GM19193 (cell line): ENCODE measurements around the gene RIMS1.

Experiments
- POLR2A ChIP-seq: IDR thresholded peaks from 4 replicates; pipeline ENCODE4 v1.6.1; 2011; ENCODE audit not compliant: insufficient read depth, insufficient read length; ENCODE audit errors: extremely low read depth

RIMS1 gene, protein sequence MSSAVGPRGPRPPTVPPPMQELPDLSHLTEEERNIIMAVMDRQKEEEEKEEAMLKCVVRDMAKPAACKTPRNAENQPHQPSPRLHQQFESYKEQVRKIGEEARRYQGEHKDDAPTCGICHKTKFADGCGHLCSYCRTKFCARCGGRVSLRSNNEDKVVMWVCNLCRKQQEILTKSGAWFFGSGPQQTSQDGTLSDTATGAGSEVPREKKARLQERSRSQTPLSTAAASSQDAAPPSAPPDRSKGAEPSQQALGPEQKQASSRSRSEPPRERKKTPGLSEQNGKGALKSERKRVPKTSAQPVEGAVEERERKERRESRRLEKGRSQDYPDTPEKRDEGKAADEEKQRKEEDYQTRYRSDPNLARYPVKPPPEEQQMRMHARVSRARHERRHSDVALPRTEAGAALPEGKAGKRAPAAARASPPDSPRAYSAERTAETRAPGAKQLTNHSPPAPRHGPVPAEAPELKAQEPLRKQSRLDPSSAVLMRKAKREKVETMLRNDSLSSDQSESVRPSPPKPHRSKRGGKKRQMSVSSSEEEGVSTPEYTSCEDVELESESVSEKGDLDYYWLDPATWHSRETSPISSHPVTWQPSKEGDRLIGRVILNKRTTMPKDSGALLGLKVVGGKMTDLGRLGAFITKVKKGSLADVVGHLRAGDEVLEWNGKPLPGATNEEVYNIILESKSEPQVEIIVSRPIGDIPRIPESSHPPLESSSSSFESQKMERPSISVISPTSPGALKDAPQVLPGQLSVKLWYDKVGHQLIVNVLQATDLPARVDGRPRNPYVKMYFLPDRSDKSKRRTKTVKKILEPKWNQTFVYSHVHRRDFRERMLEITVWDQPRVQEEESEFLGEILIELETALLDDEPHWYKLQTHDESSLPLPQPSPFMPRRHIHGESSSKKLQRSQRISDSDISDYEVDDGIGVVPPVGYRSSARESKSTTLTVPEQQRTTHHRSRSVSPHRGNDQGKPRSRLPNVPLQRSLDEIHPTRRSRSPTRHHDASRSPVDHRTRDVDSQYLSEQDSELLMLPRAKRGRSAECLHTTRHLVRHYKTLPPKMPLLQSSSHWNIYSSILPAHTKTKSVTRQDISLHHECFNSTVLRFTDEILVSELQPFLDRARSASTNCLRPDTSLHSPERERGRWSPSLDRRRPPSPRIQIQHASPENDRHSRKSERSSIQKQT (N-terminal part only)

DNA sequence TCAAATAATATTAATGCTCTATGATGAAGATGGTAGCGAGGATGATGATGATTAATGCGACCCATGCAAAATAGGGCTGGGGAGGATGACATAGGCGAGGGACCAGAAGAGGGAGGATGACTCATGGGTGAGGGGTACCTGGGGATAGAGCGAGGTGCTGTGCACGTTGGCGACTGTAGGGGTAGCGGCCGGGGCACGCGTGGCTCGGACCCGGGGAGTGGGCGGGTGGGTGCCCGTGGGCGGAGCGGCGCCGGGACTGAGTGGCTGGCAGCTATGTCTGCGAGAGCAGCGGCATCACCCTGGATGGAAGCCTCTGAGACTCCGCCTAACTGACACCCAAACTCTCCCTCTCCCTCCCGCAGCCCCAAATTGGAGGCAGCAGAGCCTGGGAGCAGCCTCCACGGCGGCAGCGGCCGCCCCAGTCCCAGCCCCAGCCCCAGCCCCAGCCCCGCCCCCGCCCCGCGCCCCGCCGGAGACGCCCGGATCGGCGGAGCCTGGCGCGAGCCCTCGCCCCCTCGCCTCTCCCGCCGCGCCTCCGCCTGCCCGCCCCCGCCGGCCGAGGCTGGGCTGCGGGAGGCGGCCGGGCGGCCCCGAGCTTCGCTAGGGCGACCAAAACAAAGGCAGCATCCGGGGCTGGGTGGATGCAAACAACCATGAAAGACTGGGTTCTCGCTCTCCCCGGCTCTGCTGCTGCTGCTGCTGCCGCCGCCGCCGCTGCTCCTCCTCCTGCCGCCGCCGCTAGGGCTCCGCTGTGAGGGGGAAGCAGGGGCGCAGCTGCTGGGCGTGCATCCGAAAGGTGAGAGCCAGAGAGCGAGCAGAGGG is at the start of gene RIMS1:
TSS of gene RIMS1 (plus strand) at position 367 of the 822 bp plus-strand sequence. CDS start 474 bp downstream, outside the sequence.
- no peak for TF ChIP-seq POLR2A

DNA sequence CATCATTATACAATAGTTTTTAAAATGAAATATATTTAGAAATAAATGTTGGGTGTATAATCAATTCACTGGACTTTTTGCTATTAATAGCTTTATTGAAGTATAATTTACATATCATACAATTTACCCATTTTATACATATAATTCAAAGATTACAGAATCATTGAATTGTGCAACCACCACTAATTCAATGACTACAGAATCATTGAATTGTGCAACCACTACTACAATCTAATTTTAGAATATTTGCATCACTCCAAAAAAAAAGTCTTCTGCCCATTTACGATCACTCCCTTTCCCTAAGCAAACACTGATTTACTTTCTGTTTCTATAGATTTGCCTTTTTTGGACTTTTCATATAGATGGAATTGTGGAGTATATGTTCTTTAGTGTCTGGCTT is 35.1 kb upstream of the RIMS1 start:
- no peak for TF ChIP-seq POLR2A

DNA sequence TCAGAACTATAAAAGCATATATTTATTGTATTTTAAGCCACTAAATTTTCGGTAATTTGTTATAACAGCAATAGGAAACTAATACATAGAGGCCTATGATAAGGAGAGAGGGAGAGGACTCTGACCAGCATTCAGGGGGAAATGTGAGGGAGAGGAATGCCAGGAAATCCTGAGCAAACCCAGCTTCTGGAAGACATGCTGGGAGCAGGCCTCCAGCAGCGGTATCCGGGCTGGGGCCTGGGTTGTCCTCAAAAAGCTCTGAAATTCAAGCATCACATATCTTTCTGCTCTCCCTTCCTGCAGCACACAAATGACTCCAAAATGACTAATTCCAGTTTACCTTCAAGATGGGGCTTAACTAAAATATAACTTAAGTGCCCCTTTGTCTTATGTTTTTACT is 33.4 kb upstream of the RIMS1 start:
- TF ChIP-seq POLR2A: no peak

DNA sequence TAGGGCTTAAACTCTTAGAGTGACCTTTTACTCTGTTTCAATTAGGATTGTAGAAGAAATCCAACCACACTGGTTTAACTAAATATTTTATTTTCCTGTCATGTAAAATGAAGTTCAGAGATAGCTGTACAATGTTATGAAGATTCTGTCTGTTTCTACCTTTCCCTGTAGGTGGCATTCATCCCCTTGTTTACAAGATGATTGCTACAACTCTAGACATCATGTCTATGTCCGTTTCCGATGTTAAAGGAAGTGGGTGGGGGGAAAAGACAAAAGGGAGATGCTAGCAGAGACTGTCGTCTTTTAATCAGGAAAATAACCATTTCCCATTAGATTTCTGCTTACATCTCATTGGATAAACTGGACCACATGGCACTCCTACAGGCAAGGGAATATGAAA is 30.9 kb upstream of the RIMS1 start:
- no peak for TF ChIP-seq POLR2A

DNA sequence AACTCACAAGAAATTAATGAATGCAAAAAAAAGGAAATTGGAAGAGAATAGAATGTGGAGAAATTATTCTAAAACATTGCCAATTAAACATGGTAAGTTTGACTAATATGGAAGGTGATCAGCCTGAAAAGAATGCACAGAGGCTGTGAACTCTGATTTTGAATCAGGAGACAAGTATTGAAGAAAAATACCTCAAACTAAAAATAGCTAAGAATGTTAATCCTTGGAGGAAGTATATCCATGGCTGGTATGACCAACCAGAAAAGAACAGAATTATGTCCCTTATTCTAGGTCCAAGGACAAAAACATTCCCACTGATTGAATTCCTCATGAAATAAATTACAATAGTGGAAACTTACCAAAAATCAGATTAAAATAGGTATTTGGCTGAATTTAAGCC is 7.3 kb upstream of the RIMS1 start:
- no peak for TF ChIP-seq POLR2A

DNA sequence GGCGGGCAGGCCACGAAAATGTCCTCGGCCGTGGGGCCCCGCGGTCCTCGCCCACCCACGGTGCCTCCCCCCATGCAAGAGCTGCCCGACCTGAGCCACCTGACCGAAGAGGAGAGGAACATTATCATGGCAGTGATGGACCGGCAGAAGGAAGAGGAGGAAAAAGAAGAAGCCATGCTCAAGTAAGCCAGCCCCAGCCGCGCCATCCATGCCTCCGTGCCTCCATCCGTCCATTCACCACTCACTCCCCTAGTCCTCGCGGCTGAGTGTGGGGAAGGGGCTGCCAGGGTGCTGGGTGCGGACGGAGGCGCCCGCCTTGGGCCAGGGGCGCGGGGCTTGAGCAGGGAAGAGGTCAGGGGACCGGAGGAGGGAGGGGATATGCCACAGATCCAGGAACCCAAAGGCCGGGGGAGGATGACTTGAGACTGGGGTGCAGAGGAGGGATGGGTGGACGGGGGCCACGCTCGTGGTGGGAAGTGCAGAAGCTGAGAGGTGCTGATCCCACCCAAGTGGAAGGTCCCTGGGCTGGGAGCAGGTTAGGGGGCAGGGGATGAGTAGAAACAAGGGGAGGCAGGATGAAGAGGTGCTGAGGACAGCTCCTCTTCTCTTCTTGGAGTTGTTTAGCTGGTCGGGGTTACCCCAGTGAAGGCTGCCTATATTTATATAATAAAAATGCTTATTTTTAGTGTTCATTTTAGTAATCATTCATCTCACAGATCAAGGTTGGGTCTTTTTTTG is 825 bp downstream of the RIMS1 start:
- no peak for TF ChIP-seq POLR2A

DNA sequence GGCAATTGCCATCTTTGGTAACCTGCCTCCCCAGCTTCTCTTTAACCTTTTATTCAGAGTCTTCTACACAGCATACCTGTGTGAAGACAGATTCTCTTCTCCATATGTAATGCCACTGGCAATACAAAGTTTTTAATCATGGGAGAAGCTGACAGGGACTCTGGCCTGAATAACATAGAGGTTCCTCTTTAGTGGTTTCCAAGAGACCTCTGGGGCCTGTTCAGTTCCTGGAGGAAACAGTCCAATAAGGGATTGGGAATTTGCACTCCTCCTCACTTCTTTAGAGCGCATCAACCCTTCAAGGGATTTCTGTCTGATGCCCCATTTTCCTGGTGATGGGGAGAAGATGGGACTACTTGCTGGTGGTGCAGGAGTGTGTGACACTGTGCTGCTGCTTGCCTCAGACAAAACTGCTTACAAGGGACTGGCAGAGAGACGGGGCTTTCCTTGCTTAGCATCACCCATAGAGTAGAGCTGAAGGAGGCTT is 1.4 kb downstream of the RIMS1 start:
- no peak for TF ChIP-seq POLR2A

DNA sequence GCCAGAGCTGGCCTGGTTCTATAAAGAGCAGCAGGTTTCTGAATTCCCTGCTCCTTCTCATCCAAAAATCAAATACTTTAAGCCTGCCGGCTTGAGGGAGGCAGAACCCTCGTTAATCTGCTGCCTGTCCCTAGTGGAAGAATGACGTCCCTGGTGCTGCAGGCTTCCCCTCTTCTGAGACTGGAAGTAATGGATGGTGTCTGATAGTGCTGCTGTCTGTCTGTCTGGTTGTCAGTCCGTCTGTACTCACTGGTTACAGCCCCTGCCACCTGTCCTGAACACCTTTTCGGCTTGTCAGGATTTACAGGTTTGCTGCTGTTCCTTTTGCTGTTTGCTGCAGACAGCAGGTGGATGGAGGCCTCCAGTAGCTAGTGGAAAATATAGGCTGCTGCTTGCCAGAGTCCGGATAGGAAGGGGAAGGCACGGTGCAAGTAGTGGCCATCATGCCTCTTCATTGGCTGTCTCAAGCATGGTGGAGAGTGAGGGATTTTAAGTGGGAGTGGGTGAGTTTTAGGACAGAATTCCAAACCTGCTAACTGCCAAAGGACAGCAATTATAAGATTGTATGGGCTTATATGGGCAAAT is 2.5 kb downstream of the RIMS1 start:
- TF ChIP-seq POLR2A: no peak

DNA sequence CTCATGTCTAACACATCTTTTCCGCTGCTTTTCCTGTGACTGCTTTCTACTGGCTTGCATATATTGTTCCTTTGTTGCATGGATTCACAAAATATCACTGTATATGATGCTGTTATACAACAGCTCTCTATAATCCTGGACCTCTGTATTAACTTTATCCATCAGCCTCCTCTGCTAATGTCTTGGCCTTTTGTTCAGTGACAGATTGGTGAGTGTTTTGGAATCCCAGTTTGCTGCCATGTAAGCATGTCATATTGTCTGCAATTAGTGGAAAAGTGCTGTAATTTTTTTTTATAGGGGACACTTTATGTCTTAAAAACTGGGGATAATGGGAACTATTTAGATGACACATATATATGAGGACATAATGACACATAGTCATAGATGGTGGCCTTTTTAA is 3.0 kb downstream of the RIMS1 start:
- TF ChIP-seq POLR2A: no peak

DNA sequence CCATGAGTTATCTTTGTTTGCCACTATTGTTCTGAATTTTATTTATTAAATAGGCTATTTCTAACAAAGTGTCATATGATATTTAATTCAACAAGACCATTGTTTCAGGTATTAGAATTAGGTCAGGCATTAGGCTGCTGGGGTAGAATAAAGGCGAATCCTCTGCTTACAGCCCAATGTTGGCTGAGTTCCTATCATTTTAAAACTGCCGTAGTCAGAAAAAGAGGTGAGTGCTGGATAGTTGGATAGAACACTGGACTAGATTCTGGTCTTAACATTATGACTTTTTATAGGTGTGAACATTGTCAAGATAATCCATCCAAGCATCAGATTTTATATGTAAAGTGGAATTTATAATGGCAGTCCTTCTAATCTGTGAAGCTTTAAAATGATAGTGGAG is 6.3 kb downstream of the RIMS1 start:
- TF ChIP-seq POLR2A: no peak

DNA sequence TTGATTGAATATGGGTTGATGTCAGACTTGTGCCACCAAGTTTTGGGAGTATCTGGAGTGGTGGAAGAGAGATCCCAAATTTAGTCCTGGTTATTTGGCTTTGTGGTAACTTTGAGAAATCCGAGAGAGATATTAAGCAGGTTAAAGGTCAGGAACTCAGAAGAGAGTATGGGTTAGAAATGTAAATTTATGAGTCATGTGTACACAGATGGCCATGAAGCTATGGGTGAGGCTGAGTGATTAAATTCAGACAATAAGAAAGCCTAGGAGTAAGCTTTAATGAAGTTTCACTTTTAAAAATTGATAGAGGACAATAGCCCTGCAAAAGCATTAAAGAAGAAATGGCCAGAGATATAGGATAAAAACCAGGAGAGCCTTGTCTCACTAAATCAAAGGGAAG is 14.3 kb downstream of the RIMS1 start:
- no peak for TF ChIP-seq POLR2A

DNA sequence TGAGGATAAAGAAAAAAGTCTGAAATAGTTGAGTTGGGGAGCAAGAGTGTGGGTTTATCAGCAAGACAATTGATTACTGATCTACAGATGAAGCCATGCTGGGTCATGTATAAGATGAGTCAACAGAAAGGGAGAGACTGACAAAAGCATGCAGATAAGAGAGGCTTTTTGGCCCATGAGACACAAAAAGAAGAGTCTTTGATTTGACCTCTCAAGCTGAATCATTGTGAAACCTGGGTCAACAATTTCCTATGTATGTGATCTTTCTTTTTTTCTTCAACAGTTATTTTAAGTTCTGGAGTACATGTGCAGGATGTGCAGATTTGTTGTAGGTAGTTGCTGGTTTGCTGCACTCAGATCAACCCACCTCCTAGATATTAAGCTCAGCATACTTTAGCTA is 15.9 kb downstream of the RIMS1 start:
- TF ChIP-seq POLR2A: no peak

DNA sequence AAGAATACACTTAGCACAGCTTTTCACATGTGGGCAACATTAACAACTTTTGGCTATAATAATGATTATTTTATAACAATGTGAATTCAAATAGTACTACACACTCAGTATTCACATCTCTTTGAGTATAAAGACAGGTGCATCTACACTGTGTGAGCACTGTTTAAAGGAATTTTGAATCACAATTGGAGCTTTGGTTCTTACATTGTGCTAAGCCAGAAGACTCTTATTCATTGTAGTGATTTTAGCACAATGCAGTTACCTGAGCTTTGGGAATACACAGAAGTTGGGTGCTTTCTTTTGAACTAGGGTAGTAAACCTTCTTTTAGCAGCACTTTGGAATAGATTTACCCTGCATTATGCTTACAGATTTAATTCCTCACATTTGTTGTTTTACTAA is 20.5 kb downstream of the RIMS1 start:
- no peak for TF ChIP-seq POLR2A
